DOHH2 (cell line): Measurements from ENCODE around the gene CYTH1.
A peak's percentile ranks its signal among the peaks of the same experiment; 100 is the strongest.

Source experiments
- H3F3A ChIP-seq: fragments of 200-600 bp; sonication (generic), shearing (Covaris generic); 2 replicates; pipeline ENCODE4 v1.6.0; 2016; ENCODE audit warnings: antibody characterized with exemption, mild to moderate bottlenecking; ENCODE audit not compliant: control insufficient read depth, insufficient read depth
- H3K27ac ChIP-seq: fragments of 200-600 bp; sonication (generic); 2 replicates; pipeline ENCODE4 v1.5.1; 2014; ENCODE audit warnings: low read depth, mild to moderate bottlenecking, low read length, moderate library complexity
- H3K27me3 ChIP-seq: fragments of 200-600 bp; sonication (generic); 2 replicates; pipeline ENCODE4 v1.6.1; 2014; ENCODE audit warnings: mild to moderate bottlenecking, low read length, mixed read lengths; ENCODE audit not compliant: control insufficient read depth
- H3K36me3 ChIP-seq: fragments of 200-600 bp; sonication (generic); 2 replicates; pipeline ENCODE4 v1.6.1; 2014; ENCODE audit warnings: mild to moderate bottlenecking, low read length, moderate library complexity, mixed read lengths; ENCODE audit not compliant: control insufficient read depth
- H3K4me1 ChIP-seq: fragments of 200-600 bp; sonication (generic); 2 replicates; pipeline ENCODE4 v1.6.1; 2014; ENCODE audit warnings: mild to moderate bottlenecking, low read length, mixed read lengths; ENCODE audit not compliant: control insufficient read depth
- H3K4me2 ChIP-seq: fragments of 200-600 bp; sonication (generic); 2 replicates; pipeline ENCODE4 v1.6.0; 2014; ENCODE audit warnings: mild to moderate bottlenecking, low read length, moderate library complexity
- H3K4me3 ChIP-seq: fragments of 200-600 bp; sonication (generic); 2 replicates; pipeline ENCODE4 v1.5.1; 2014; ENCODE audit warnings: mild to moderate bottlenecking, low read length, mixed read lengths
- H3K79me2 ChIP-seq: fragments of 200-600 bp; sonication (generic); 2 replicates; pipeline ENCODE4 v1.6.1; 2014; ENCODE audit warnings: mild to moderate bottlenecking, low read length, mixed read lengths; ENCODE audit not compliant: control insufficient read depth
- H3K9me2 ChIP-seq: fragments of 200-600 bp; sonication (generic); replicated peaks from 2 replicates; pipeline ENCODE4 v1.6.1; 2014; ENCODE audit warnings: mild to moderate bottlenecking, low read length, mixed read lengths; ENCODE audit not compliant: control insufficient read depth
- H3K9me3 ChIP-seq: fragments of 200-600 bp; sonication (generic); 2 replicates; pipeline ENCODE4 v1.6.1; 2014; ENCODE audit warnings: antibody characterized with exemption, low read length, mixed read lengths; ENCODE audit not compliant: control insufficient read depth, insufficient read depth
- H4K20me1 ChIP-seq: fragments of 200-600 bp; sonication (generic); 2 replicates; pipeline ENCODE4 v1.6.0; 2014; ENCODE audit warnings: low read depth, mild to moderate bottlenecking, antibody characterized with exemption, low read length, moderate library complexity; ENCODE audit not compliant: control insufficient read depth, insufficient read depth
- EZH2phosphoT487 ChIP-seq: fragments of 200-600 bp; sonication (generic); IDR thresholded peaks from 2 replicates; pipeline ENCODE4 v1.6.1; 2017; ENCODE audit warnings: borderline replicate concordance, mild to moderate bottlenecking, antibody characterized with exemption, low read length, moderate library complexity, mixed read lengths
- TF ChIP-seq, protein P1 (sequence below): fragments of 200-600 bp; sonication (generic); IDR thresholded peaks from one replicate; pipeline ENCODE4 v1.5.1; 2014; ENCODE audit warnings: antibody characterized with exemption, mild to moderate bottlenecking, low read depth, low read length; ENCODE audit not compliant: poor library complexity, severe bottlenecking

Gene CYTH1

DNA sequence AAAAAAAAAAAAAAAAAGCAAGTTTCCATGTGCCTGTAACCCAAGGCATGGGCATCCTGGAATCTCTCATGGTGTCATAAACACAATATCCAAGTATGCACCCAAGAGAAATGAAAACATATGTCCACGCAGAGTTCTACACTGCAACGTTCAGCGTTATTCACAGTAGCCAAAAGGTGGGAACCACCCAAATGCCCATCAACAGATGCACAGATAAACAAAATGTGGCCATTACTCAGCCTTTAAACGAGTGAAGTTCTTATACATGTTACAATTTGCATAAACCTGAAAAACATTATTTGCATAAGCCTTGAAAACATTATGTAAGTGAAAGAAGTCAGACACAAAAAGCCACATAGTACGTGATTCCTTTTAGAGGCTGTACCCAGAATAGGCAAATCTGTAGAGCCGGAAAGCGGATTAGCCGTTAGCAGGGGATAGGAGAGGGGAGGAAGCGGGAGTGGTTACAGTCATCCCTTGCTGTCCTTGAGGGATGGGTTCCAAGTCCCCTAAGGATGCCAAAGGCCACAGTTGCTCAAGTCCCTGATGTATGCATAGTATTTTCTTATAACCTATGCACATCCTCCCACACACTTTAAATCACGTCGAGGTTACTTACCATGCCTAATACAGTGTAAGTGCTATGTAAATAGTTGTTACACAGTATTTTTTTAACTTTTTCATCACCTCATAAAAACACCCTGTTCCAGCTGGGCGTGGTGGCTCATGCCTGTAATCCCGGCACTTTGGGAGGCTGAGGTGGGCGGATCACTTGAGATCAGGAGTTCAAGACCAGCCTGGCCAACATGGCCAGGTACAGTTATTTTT lies 157.5 kb downstream of the CYTH1 start:
- H3F3A ChIP-seq = no peaks in the 10 kb centered on the region
- H3K27ac ChIP-seq = no peak overlapping the region
- H3K4me1 ChIP-seq = peaks cover 40% of the 10 kb centered on the region
- H3K36me3 ChIP-seq = no peaks in the 10 kb centered on the region
- no peaks in the 10 kb centered on the region for H3K9me2 ChIP-seq
- H3K4me2 ChIP-seq = peak overlapping the region; percentile 28
- H4K20me1 ChIP-seq = no peaks in the 10 kb centered on the region
- H3K4me3 ChIP-seq = no peak overlapping the region
- no peaks in the 10 kb centered on the region for H3K27me3 ChIP-seq
- no peak for TF ChIP-seq EZH2phosphoT487
- TF ChIP-seq, protein P1, sequence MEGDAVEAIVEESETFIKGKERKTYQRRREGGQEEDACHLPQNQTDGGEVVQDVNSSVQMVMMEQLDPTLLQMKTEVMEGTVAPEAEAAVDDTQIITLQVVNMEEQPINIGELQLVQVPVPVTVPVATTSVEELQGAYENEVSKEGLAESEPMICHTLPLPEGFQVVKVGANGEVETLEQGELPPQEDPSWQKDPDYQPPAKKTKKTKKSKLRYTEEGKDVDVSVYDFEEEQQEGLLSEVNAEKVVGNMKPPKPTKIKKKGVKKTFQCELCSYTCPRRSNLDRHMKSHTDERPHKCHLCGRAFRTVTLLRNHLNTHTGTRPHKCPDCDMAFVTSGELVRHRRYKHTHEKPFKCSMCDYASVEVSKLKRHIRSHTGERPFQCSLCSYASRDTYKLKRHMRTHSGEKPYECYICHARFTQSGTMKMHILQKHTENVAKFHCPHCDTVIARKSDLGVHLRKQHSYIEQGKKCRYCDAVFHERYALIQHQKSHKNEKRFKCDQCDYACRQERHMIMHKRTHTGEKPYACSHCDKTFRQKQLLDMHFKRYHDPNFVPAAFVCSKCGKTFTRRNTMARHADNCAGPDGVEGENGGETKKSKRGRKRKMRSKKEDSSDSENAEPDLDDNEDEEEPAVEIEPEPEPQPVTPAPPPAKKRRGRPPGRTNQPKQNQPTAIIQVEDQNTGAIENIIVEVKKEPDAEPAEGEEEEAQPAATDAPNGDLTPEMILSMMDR = no peak
- no peaks in the 10 kb centered on the region for H3K79me2 ChIP-seq
- no peaks in the 10 kb centered on the region for H3K9me3 ChIP-seq
